T47D (cell line): ENCODE results near the gene DIS3L2.

Experiments used
- DNase-seq, 2 experiments: peaks; one replicate each; pipeline versions ENCODE4 v3.0.0 to v3.0.0-alpha.2; 2011 to 2012; ENCODE audit warnings: low read depth in 1 of 2, low spot score in 1 of 2
- JUND ChIP-seq: IDR thresholded peaks from 2 replicates; pipeline ENCODE4 v1.6.1; 2012; ENCODE audit warnings: low read depth
- in situ Hi-C: cut with HindIII; loops from 2 replicates; pipeline ENCODE4 v1.10.0; 2016; ENCODE audit warnings: low sequenced_read_pairs, low pct_unique_long_range_greater_than_20kb

The DIS3L2 gene

GRCh38 chr2:232038881-232039485 lies 77.5 kb downstream of the DIS3L2 start:
- in situ Hi-C loops, result no loop called here
- no peak for DNase-seq
- no peak for TF ChIP-seq JUND

- DNase-seq, result no peak
- no peak for TF ChIP-seq JUND
- in situ Hi-C loops, result no loop called here
These were observed 81.5 kb downstream of the DIS3L2 start for GRCh38 chr2:232042911-232043574.

- in situ Hi-C loops, result no loop called here
- TF ChIP-seq JUND, result no peak
- DNase-seq, result no peak
These were observed 82.5 kb downstream of the DIS3L2 start for GRCh38 chr2:232043966-232044365.

- no peak for TF ChIP-seq JUND
- in situ Hi-C loops, result no loop called here
These were observed 87.8 kb downstream of the DIS3L2 start for GRCh38 chr2:232049350-232049749.

GRCh38 chr2:232052591-232052990 lies 91.1 kb downstream of the DIS3L2 start:
- in situ Hi-C loops, result no loop called here
- no peak for TF ChIP-seq JUND
- no peak for DNase-seq

More at GRCh38 chr2:232049350-232049749, 87.8 kb downstream of the DIS3L2 start:
- DNase-seq, result no peak

GRCh38 chr2:232053777-232054176 lies 92.3 kb downstream of the DIS3L2 start:
- in situ Hi-C loops, result no loop called here
- TF ChIP-seq JUND, result no peak
- DNase-seq, result no peak

- in situ Hi-C loops, result no loop called here
- DNase-seq, result no peak
- no peak for TF ChIP-seq JUND
These were observed 96.8 kb downstream of the DIS3L2 start for GRCh38 chr2:232058063-232058877.

- no peak for TF ChIP-seq JUND
- DNase-seq, result no peak
- in situ Hi-C loops, result no loop called here
These were observed 97.4 kb downstream of the DIS3L2 start for GRCh38 chr2:232058931-232059330.

- in situ Hi-C loops, result no loop called here
- TF ChIP-seq JUND, result no peak
- no peak for DNase-seq
These were observed 99.8 kb downstream of the DIS3L2 start for GRCh38 chr2:232061265-232061664.

GRCh38 chr2:232073026-232073425 lies 111.5 kb downstream of the DIS3L2 start:
- in situ Hi-C loops, result no loop called here
- TF ChIP-seq JUND, result no peak
- DNase-seq, result no peak

GRCh38 chr2:232073699-232074098 lies 112.2 kb downstream of the DIS3L2 start:
- DNase-seq, result no peak
- TF ChIP-seq JUND, result no peak
- in situ Hi-C loops, result no loop called here

GRCh38 chr2:232075080-232075479 lies 113.6 kb downstream of the DIS3L2 start:
- no peak for TF ChIP-seq JUND
- no peak for DNase-seq
- in situ Hi-C loops, result no loop called here

GRCh38 chr2:232075859-232076258 lies 114.3 kb downstream of the DIS3L2 start:
- in situ Hi-C loops, result no loop called here
- no peak for DNase-seq
- no peak for TF ChIP-seq JUND
